GM12873 (cell line): Measurements from ENCODE around the gene MSH3.

Experiments used
- TF ChIP-seq, protein P1 (sequence below): IDR thresholded peaks from 2 replicates; pipeline ENCODE4 v1.5.1; 2012; ENCODE audit warnings: low read depth, mild to moderate bottlenecking, moderate library complexity, low read length, control low read depth; ENCODE audit not compliant: insufficient read depth; ENCODE audit errors: missing control alignments

MSH3 gene

DNA sequence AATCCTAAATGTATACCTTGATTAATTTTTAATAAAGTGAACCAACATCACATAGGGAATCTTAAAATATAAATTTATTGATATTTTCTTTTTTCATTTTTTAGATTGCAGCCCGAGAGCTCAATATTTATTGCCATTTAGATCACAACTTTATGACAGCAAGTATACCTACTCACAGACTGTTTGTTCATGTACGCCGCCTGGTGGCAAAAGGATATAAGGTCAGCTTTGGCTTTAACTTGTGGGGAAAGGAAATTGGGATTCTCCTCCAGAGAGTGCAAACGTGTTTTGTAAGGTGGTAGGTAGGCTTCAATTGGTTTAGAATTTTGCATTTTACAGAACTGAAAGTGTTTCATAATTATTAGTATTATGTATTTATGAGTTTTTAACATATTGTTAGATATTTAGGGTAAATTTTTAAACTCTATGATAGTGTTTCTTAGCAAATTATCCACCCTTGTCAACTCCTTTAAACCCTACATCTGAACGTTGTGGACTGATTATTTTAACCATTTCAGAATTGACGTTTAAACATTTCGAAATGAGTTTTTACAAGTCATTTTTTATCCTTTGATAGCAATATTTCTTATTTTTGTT, 17.8 kb downstream of the MSH3 start:
- TF ChIP-seq, protein P1, sequence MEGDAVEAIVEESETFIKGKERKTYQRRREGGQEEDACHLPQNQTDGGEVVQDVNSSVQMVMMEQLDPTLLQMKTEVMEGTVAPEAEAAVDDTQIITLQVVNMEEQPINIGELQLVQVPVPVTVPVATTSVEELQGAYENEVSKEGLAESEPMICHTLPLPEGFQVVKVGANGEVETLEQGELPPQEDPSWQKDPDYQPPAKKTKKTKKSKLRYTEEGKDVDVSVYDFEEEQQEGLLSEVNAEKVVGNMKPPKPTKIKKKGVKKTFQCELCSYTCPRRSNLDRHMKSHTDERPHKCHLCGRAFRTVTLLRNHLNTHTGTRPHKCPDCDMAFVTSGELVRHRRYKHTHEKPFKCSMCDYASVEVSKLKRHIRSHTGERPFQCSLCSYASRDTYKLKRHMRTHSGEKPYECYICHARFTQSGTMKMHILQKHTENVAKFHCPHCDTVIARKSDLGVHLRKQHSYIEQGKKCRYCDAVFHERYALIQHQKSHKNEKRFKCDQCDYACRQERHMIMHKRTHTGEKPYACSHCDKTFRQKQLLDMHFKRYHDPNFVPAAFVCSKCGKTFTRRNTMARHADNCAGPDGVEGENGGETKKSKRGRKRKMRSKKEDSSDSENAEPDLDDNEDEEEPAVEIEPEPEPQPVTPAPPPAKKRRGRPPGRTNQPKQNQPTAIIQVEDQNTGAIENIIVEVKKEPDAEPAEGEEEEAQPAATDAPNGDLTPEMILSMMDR, result peak; percentile 81

DNA sequence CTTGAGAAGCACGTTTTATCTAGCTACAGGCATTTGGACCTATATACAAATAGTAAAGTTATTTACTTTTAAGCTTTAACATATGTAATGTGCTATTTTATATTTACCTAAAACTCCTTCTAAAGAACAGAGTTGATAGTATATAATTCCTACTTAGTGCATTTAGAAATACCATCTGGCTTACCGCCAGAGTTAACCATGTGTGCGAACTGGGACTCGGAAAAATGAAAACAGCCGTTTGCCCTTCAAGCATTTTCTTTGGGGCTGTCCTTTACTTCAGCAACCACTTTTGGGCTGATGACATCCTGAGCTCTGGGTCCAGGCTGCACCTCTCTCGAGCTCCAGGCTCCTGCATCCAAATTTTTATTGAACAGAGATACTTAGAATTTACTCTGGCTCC, 22.3 kb downstream of the MSH3 start:
- TF ChIP-seq, protein P1, result no peak

GRCh38 chr5:80686757-80687156, 32.3 kb downstream of the MSH3 start:
- TF ChIP-seq, protein P1, result peak; percentile 14

GRCh38 chr5:80688648-80689420, 34.4 kb downstream of the MSH3 start:
- TF ChIP-seq, protein P1, result no peak

DNA sequence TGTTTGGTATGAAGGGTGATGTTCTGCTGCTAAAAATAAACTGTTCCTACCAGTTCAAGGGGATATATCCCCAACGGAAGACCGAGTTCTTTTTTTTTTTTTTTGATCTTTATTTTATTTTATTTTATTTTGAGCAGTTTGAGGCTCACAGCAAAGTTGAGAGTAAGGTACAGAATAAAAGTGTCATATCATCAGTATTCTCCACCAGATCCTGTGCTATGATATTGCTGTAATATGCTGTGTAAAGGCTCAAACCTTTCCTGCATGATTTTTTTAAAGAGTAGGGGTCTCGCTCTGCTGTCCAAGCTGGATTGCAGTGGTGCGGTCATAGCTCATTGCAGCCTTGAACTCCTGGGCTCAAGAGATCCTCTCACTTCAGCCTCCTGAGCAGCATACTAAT, 35.2 kb downstream of the MSH3 start:
- TF ChIP-seq, protein P1, result no peak

- TF ChIP-seq, protein P1, result no peak
Observed at GRCh38 chr5:80695666-80696065, 41.2 kb downstream of the MSH3 start.

DNA sequence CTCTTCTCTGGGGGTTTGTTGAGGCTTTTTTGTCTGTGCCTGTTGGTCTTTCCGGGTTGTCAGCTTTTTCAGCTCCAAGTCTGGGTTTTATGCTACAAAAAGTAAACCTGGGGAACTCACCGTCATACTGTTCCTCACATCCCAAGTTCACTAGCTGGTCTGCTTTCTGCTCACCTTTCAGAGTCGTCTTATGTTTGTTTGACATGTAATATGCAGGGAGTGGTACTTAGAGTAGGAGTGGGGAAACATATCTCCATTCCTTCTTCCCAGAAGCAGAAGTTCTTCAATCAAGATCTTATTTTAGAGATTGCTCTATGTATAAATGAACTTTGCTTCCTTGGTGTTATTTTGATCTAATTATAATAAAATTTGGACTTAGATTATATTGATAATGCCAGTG, 42.0 kb downstream of the MSH3 start:
- TF ChIP-seq, protein P1, result no peak
